ENCODE measurements around the gene SETD7.

DNA sequence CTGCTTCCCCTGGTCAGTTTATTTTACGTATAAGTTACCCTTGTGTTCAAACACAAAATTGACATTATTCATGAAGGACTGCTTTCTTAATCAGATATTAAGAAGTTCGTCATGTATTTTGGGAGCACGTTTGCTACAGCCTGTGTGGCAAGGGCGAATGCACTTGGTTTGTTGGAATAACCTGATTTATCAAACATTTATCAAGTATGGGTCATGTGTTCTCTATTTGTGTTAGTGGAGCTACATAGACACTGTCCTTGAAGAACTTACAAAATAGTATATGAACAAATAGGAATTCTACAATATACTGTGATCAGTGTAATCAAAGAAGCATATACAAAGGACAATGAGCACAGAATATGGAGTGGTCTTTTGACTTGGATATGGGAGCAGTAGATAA lies 79.7 kb downstream of the SETD7 start:
- TF ChIP-seq, protein P1, sequence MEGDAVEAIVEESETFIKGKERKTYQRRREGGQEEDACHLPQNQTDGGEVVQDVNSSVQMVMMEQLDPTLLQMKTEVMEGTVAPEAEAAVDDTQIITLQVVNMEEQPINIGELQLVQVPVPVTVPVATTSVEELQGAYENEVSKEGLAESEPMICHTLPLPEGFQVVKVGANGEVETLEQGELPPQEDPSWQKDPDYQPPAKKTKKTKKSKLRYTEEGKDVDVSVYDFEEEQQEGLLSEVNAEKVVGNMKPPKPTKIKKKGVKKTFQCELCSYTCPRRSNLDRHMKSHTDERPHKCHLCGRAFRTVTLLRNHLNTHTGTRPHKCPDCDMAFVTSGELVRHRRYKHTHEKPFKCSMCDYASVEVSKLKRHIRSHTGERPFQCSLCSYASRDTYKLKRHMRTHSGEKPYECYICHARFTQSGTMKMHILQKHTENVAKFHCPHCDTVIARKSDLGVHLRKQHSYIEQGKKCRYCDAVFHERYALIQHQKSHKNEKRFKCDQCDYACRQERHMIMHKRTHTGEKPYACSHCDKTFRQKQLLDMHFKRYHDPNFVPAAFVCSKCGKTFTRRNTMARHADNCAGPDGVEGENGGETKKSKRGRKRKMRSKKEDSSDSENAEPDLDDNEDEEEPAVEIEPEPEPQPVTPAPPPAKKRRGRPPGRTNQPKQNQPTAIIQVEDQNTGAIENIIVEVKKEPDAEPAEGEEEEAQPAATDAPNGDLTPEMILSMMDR (IDR thresholded peaks at IDR 0.05; ENCODE audit: low read depth, low read length) = no peak
- TF ChIP-seq POLR2A (IDR thresholded peaks at IDR 0.05; ENCODE audit: extremely low read depth, insufficient read length) = no peak

Measured in NB4 (cell line).